NCI-H2107 (cell line): ENCODE results near the gene FAM111B.
"Not testable (repeated sequence)": the region's sequence is repeated elsewhere in the genome, so short reads cannot be mapped to it uniquely, and the experiment has no call there.

Experiments used
- DNase-seq: peaks from one replicate; lab custom pipeline; 2025; lab: John Stamatoyannopoulos, UW

FAM111B gene

GRCh38 chr11:59102259-59102765 lies 4.7 kb upstream of the FAM111B start:
- DNase-seq = no peak

DNA sequence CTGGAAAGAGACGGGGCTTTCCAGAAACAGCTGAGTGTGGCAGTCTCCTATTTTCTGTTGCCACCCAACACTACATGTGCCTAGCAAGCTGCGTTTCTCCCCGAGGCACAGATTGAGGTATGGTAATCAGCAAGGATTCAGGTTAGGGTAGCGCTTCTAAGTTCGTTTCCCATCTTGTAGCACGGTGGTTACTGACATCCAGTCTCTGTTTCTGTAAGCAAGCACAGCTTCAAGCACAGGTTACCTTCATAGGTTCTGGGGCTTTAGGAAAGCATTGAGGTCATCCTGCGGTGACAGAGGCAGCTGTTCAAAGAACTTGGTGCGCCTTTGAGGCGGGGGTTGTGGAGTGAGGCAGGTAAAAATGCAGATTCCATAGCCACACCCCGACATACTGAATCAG lies 684 bp downstream of the FAM111B start:
- DNase-seq = not testable (repeated sequence)

- no peak for DNase-seq
These were observed 5.5 kb downstream of the FAM111B start for GRCh38 chr11:59112494-59112893.

DNA sequence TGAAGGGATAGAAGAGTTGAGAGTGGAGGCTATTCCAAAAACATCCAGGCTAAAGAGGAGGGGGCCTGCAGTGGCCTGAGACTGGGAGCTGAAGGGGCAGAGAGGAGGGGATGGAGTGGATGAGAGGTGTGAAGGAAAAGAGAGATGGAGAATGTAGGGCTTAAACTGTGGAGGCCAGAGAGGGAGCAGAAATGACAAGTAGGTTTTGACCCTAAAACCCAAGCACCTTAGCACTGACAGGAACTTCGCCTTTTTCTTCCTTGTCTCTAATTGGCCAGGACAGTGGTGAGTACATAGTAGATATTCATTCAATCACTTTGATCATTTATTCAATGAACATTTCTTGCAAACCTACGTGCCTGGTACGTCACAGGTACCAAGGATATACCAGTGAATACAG lies 7.3 kb downstream of the FAM111B start:
- DNase-seq = no peak

- no peak for DNase-seq
These were observed 8.5 kb downstream of the FAM111B start for GRCh38 chr11:59115553-59115952.

DNA sequence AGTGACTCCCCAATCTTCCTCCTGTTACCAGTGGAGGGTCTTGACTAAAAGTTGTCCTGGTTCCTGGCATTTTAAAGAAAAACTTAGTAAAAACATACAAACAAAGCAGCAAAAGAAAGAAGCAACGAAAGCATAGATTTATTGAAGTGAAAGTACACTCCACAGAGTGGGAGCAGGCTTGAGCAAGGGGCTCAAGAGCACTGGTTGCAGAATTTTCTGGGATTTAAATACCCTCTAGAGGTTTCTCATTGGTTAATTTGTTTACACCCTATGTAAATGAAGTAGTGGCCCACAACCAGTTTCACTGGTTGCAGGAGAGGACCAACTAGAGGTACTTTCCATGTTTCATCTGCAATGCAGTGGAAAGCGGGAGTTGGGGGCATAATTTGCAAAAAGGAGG lies 10.7 kb downstream of the FAM111B start:
- DNase-seq = no peak

DNA sequence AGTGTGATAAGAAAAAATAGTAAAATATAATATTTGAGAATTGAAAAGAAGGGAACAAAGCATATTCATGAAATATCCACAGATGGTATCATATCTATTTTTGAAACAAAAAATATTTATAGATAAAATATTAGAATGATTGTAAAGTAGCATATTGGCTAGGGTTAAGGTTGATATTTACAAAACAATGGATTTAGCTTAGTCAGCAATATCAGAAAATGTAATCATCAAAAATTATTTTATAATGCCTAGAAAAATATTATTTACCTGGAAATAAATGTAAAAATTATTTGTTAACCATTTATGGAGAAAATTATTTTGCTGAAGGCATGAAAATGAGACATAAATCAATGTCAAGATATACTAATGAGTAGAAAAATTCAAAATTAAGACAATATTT lies 12.8 kb downstream of the FAM111B start:
- DNase-seq = no peak

- DNase-seq = peak; percentile 48
These were observed 28.8 kb downstream of the FAM111B start for GRCh38 chr11:59135648-59136461.

DNA sequence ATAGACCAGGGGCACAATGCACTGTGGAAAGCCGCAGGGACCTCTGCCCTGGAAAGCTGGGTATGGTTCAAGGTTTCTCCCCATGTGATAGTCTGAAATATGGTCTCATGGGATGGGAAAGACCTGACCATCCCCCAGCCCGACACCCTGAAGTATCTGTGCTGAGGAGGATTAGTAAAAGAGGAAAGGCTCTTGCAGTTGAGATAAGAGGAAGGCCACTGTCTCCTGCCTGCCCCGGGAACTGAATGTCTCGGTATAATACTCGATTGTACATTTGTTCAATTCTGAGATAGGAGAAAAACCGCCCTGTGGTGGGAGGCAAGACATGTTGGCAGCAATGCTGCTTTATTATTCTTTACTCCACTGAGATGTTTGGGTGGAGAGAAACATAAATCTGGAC lies 29.5 kb downstream of the FAM111B start:
- not testable (repeated sequence) for DNase-seq

DNA sequence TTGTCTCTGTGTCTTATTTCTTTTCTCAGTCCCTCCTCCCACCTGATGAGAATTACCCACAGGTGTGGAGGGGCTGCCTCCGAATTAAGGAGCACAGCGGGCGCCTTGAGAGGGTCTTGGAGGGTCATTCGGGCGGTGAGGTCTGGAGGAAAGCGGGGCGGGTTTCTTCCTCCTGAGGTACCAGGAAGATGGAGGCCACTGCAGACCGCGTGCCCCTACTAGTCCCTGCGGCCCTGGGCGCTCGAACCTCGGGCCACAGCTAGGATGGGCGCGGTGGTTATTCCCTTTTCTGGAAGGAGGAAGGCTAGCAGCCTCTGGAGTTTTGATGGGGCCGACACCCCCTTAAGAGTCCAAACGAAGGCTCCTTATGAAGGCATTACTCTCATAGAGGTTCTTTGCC lies 30.2 kb downstream of the FAM111B start:
- DNase-seq = no peak

- no peak for DNase-seq
These were observed 31.6 kb downstream of the FAM111B start for GRCh38 chr11:59138643-59139042.

- no peak for DNase-seq
These were observed 34.2 kb downstream of the FAM111B start for GRCh38 chr11:59141191-59141590.

DNA sequence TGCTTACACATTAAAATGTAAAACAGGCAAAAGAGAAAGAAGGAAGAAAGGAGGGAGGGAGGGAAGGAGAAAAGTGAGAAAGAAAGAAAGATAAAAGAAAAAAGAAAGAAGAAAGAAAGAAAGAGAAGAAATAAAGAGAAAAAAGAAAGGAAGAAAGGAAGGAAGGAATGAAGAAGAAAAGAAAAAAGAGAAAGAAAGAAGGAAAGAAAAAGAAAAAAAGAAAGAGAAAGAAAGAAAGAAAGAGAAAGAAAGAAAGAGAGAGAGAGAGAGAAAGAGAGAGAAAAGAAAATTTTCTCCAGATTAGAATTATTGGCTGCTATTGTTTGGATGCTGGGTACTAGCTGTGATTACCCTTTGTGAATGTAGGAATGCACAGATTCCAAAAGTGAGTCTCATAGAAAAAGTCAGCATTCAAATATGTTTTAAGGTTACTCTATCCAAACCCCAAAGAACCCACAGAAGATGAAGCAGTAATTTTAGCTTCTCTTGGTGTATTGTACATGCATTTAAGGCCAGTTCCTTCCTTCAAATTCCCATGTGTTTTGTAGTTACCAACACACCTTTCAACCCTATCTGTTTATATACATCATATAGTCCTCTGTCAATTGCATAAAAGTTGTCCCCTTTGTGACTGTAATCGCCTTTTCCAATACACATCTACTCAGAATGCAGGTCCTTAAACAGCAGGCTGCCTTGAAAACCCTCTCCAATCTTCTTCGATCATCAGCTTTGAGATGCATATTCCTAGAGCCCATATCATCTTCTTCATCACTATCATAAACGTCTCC lies 34.8 kb downstream of the FAM111B start:
- no peak for DNase-seq

DNA sequence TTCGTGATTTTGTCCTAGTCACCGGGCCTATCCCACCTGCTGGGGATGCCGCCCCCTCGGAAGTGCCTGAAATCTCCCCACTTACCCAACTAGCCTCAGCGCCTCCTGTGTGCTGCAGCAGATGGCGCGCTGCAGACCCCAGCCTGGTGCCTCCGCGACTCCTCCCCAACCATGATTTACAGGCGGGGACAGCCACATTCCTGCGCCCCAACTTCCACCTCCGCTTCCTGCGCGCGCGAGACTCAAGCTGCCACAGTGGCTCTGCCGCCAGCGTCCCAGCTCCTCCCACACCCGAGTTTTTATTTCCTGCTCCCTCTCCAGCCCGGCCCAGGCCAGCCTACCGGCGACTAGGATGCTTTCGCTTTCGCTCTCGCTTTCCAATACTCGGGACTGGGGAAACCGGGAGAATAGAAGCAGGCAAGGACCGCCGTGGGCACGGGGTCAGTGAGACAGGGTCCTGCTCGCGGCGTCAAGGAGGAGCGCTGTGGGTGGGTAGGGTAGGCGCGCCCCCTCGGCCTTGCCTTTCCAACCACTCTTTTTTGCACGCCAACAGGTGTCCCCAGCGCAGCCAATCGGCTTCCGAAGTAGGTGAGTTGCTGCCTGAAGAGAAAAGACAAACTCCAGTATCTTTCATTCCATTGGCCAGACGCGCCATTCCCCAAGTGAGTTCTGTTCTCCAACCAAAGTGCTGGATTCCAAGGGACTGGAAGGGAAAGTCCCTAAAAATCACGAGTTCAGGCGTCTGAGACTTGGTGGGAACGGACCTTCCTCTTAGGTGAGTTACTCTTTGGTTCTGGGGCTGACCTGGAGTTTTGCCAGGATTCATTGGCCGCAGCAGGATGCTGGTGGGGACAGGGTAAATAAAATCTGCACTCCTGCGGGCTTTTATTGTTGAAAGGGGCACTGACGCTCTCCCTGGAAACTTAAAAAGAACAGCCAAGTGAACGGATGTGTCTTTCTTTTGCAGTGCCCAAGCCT lies 35.8 kb downstream of the FAM111B start, which contains the start of gene FAM111A:
Gene FAM111A (plus strand): TSS at position 327 of the 978 bp plus-strand sequence. CDS start 6,017 bp downstream, outside the sequence.
- DNase-seq = peak; percentile 71

- DNase-seq = no peak
These were observed 37.1 kb downstream of the FAM111B start for GRCh38 chr11:59144096-59144495.

DNA sequence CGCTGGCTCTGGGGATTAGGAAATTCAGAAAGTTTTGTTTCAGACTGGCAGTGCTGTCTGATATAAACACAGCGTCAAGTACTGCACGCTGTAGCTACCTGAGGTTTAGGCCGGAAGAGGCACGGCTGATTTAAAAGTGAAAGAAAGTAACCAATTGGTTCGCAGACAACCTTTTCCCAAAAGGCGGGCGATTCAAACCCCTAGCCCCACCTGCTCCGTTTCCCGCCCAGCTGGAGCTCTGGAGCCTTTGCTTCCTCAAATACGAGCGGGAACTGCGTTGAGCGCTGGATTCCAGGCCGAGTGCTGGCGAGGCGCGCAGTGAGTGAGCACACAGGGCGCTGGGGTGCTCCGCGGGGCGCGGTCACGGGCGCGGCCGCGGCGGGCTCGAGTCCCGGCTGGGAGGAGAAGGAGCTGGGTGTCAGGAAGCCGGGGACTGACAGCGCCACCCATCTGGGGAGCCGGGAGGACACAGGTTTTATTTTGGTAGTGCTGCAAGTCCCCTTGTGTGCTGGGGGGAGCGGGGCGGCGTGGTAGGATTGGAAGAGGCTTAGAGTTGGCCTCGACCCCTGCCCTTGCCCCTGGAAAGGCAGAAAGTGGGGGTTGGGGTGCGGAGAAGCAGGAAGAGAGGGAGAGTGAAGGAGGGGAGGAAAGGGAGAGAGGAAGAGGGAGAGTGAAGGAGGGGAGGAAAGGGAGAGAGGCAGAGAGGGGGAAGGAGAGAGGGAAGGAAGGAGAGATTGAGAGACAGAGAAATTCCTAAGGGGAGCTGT lies 37.7 kb downstream of the FAM111B start:
- DNase-seq = peak; percentile 72

DNA sequence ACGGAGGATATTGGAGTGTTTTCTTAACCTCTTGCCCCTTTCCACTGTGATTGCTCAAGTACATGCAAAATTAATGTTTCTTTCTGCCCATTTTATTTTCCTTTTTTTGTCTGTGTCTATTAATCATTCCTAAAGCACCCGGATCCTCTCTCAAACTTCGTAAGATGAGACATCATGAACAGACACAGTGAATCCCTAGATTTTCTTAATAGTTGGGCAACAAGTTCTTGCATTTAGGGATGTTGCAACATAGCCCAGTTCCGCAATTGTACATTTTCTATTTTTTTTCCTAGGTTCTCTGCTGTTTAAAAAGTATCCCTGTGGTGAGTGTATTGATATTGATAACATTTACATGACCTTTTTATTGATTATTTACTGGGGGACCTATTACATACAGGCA lies 38.5 kb downstream of the FAM111B start:
- no peak for DNase-seq

- DNase-seq = no peak
These were observed 44.7 kb downstream of the FAM111B start for GRCh38 chr11:59151761-59152160.

DNA sequence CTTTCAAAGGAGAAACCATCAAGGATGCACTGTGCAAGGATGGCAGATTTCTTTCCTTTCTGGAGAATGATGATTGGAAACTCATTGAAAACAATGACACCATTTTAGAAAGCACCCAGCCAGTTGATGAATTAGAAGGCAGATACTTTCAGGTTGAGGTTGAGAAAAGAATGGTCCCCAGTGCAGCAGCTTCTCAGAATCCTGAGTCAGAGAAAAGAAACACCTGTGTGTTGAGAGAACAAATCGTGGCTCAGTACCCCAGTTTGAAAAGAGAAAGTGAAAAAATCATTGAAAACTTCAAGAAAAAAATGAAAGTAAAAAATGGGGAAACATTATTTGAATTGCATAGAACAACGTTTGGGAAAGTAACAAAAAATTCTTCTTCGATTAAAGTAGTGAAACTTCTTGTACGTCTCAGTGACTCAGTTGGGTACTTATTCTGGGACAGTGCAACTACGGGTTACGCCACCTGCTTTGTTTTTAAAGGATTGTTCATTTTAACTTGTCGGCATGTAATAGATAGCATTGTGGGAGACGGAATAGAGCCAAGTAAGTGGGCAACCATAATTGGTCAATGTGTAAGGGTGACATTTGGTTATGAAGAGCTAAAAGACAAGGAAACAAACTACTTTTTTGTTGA lies 45.4 kb downstream of the FAM111B start:
- no peak for DNase-seq

GRCh38 chr11:59154610-59155009 lies 47.6 kb downstream of the FAM111B start:
- no peak for DNase-seq
